HepG2 (cell line): Measurements from ENCODE around the gene GPC6. TPM values are rescaled to one million over a fixed set of nuclear protein-coding genes. Genes with fewer than 3 reads are reported as not detected.

Source experiments
- ATAC-seq: fragments of 200-7000 bp; cut with Tn5 transposase; 3 replicates; pipeline ENCODE4 v1.9.1; 2020; ENCODE audit warnings: mild to moderate bottlenecking, moderate library complexity
- BruUV-seq: library from RNA; stranded (reverse); fragments of 400-500 nt; replicated peaks from 2 replicates; lab custom pipeline; 2021; lab: Mats Ljungman, UMichigan
- CTCF ChIA-PET: fragments of 300-600 bp; formaldehyde crosslinking; extraction: SDS; loops from one replicate; lab custom pipeline; 2021; ENCODE audit warnings: low total read pairs, inconsistent platforms, low intra/inter-chr PET ratio; lab: Yijun Ruan, JAX
- POLR2A ChIA-PET: fragments of 350-600 bp; sonication (Branson Sonifier 250); formaldehyde crosslinking; loops from one replicate; lab custom pipeline; 2020; ENCODE audit warnings: antibody characterized with exemption, inconsistent platforms; lab: Yijun Ruan, JAX
- DNase-seq: peaks from one replicate; pipeline ENCODE4 v3.0.0-alpha.2; 2015; ENCODE audit warnings: low spot score
- FAIRE-seq: peaks from 3 replicates; lab custom pipeline; 2011; peaks lifted over from hg19 to GRCh38; lab: Jason Lieb, UNC
- H2AFZ ChIP-seq: one replicate; pipeline ENCODE4 v1.6.1; 2011; ENCODE audit warnings: low read length, inconsistent platforms
- H3K27ac ChIP-seq: fragments of 300-600 bp; 3 replicates; pipeline ENCODE4 v1.8.0; 2011; ENCODE audit warnings: mixed run types, mild to moderate bottlenecking, mixed read lengths, low read length, inconsistent platforms; ENCODE audit not compliant: insufficient read depth; ENCODE audit errors: extremely low read length
- H3K27me3 ChIP-seq, 2 experiments: fragments of 200-600 bp in 1 of 2; 2 replicates in 1 of 2; 3 replicates in 1 of 2; pipeline versions ENCODE4 v1.6.0 to v1.8.0; 2011; ENCODE audit warnings: low read length in 2 of 2, mild to moderate bottlenecking in 2 of 2, moderate library complexity in 2 of 2, inconsistent platforms in 1 of 2; ENCODE audit not compliant: insufficient read depth in 2 of 2, control insufficient read depth in 1 of 2
- H3K36me3 ChIP-seq, 2 experiments: fragments of 200-600 bp in 1 of 2; replicated peaks in 1 of 2; 2 replicates in 1 of 2; 3 replicates in 1 of 2; pipeline versions ENCODE4 v1.5.1 to v1.8.0; 2011; ENCODE audit warnings: low read length in 2 of 2, inconsistent platforms in 1 of 2; ENCODE audit not compliant: insufficient read depth in 2 of 2, control insufficient read depth in 1 of 2
- H3K4me1 ChIP-seq: 2 replicates; pipeline ENCODE4 v1.5.1; 2012; ENCODE audit warnings: low read length, inconsistent platforms; ENCODE audit not compliant: insufficient read depth
- H3K4me2 ChIP-seq: 2 replicates; pipeline ENCODE4 v1.6.0; 2011; ENCODE audit warnings: low read depth, low read length, inconsistent platforms
- H3K4me3 ChIP-seq, 3 experiments: fragments of 200-600 bp in 1 of 3; sonication (generic), shearing (Covaris generic) in 1 of 3; replicated peaks in 1 of 3; 2 replicates each; pipeline ENCODE4 v1.5.1; 2011 to 2016; ENCODE audit warnings: low read length in 3 of 3, inconsistent platforms in 2 of 3, low read depth in 2 of 3, mild to moderate bottlenecking in 2 of 3, control low read depth in 1 of 3, mixed read lengths in 1 of 3; ENCODE audit not compliant: insufficient read depth in 1 of 3
- H3K79me2 ChIP-seq: one replicate; pipeline ENCODE4 v1.6.1; 2011; ENCODE audit warnings: low read length, inconsistent platforms; ENCODE audit not compliant: insufficient read depth
- H3K9ac ChIP-seq: 2 replicates; pipeline ENCODE4 v1.6.0; 2011; ENCODE audit warnings: mild to moderate bottlenecking, low read depth, low read length, inconsistent platforms; ENCODE audit not compliant: insufficient read depth
- H3K9me3 ChIP-seq: 2 replicates; pipeline ENCODE4 v1.5.1; 2012; ENCODE audit warnings: mild to moderate bottlenecking, low read length
- H4K20me1 ChIP-seq: 2 replicates; pipeline ENCODE4 v1.6.0; 2011; ENCODE audit warnings: inconsistent platforms, mild to moderate bottlenecking, low read length, moderate library complexity; ENCODE audit not compliant: insufficient read depth
- CEBPB ChIP-seq: IDR thresholded peaks from 2 replicates; pipeline ENCODE4 v1.6.1; 2011; ENCODE audit warnings: low read depth, low read length, improper control_type of control experiment, borderline replicate concordance
- HMG20B ChIP-seq: conservative IDR thresholded peaks from 2 replicates; pipeline ENCODE4 v1.6.1; 2016; ENCODE audit warnings: missing genetic modification reagents, missing compliant biosample characterization
- HNRNPL ChIP-seq: fragments of 200-400 bp; formaldehyde crosslinking; IDR thresholded peaks from 2 replicates; pipeline ENCODE4 v1.6.1; 2017; ENCODE audit warnings: mild to moderate bottlenecking, low read depth, low read length
- JUNB ChIP-seq: sonication (generic); formaldehyde crosslinking; IDR thresholded peaks from 2 replicates; pipeline ENCODE4 v1.8.0; 2022; ENCODE audit warnings: missing genetic modification reagents, mild to moderate bottlenecking, borderline replicate concordance
- KDM6A ChIP-seq: IDR thresholded peaks from 2 replicates; pipeline ENCODE4 v1.6.1; 2016; ENCODE audit warnings: low read depth
- NR2F2 ChIP-seq: IDR thresholded peaks from 2 replicates; pipeline ENCODE4 v1.6.1; 2012; ENCODE audit warnings: low read depth, inconsistent platforms, borderline replicate concordance
- RXRA ChIP-seq: sonication (generic); formaldehyde crosslinking; IDR thresholded peaks from 2 replicates; pipeline ENCODE4 v1.5.1; 2020; ENCODE audit warnings: missing genetic modification reagents
- SRF ChIP-seq: IDR thresholded peaks from 2 replicates; pipeline ENCODE4 v1.6.1; 2011; ENCODE audit warnings: mild to moderate bottlenecking, low read depth, low read length, moderate library complexity
- ZNF274 ChIP-seq: sonication (generic); formaldehyde crosslinking; IDR thresholded peaks from 2 replicates; pipeline ENCODE4 v1.5.1; 2020; ENCODE audit warnings: mild to moderate bottlenecking, missing genetic modification reagents
- ZNF333 ChIP-seq: sonication (generic); formaldehyde crosslinking; IDR thresholded peaks from 2 replicates; pipeline ENCODE4 v1.4.0; 2020; ENCODE audit warnings: mild to moderate bottlenecking, missing genetic modification reagents, borderline replicate concordance
- ZNF672 ChIP-seq: sonication (generic); formaldehyde crosslinking; IDR thresholded peaks from 2 replicates; pipeline ENCODE4 v1.8.1; 2022; ENCODE audit warnings: missing genetic modification reagents
- ZSCAN21 ChIP-seq: sonication (generic); formaldehyde crosslinking; IDR thresholded peaks from 2 replicates; pipeline ENCODE4 v1.8.0; 2022; ENCODE audit warnings: mild to moderate bottlenecking, missing genetic modification reagents, moderate library complexity, borderline replicate concordance
- ZSCAN9 ChIP-seq: IDR thresholded peaks from 2 replicates; pipeline ENCODE4 v1.6.1; 2016; ENCODE audit warnings: borderline replicate concordance
- WGBS: methylation state at CpG from one replicate; pipeline ENCODE4 v1.1.6; 2017; ENCODE audit warnings: low lambda C conversion rate; 5-methylcytosine and 5-hydroxymethylcytosine counted together
- in situ Hi-C: cut with HindIII; loops from 2 replicates; pipeline ENCODE4 v1.10.0; 2017; ENCODE audit warnings: low pct_unique_long_range_greater_than_20kb; ENCODE audit not compliant: extremely low pct_ligation_motif_present
- intact Hi-C: fragments of 100-400 bp; cut with micrococcal nuclease; formaldehyde crosslinking; loops from one replicate; pipeline ENCODE4 v1.10.0; 2022; ENCODE audit not compliant: unreplicated experiment
- polyA plus RNA-seq, 8 experiments: library from polyadenylated mRNA; depleted of rRNA in 3 of 8; stranded (reverse) in 7 of 8; unstranded in 1 of 8; fragments of >200 nt; fragmentation: Illumina TruSeq in 4 of 8; extraction: Trizol in 4 of 8; gene quantifications; 2 replicates each; pipeline versions ENCODE4 v1.2.1 to v1.2.3, GENCODE V29; 2011 to 2016; ENCODE audit warnings: low read depth in 4 of 8, missing spikeins in 1 of 8, mixed read lengths in 1 of 8; ENCODE audit not compliant: insufficient read depth in 1 of 8
- total RNA-seq, 5 experiments: library from RNA; depleted of rRNA; stranded (reverse); fragments of >200 nt; fragmentation: Illumina TruSeq; extraction: Trizol; gene quantifications; 2 replicates each; pipeline ENCODE4 v1.2.3, GENCODE V29; 2016; ENCODE audit warnings: low read depth in 1 of 5
- TF ChIP-seq, protein P1 (sequence below): sonication (generic); formaldehyde crosslinking; conservative IDR thresholded peaks from 2 replicates; pipeline ENCODE4 v1.8.0; 2022; ENCODE audit warnings: missing genetic modification reagents

The GPC6 gene
- total and polyA plus RNA-seq, 2 of the 13 experiments (the other 11 are each of a cell fraction or from before 2014, with no cell fraction given): 24.5 to 33.9 TPM

DNA sequence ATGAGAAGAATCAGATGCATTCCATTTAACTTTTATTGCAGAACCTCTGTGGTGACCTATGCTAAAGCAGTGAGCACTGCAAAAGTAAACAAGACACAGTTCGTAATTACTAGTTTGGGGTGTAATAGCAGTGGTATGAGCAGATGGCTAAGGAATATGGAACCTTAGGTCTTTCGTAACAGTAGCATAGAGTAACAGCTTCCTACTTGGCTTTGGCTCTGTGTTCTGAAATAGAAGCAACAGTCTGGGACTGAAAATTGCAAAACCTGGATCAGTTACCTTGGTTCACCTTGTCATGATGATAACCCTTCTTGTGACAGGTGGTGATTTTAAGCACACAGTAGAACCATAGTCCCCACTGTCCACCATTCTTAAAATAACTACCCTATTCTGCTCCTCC is 303.4 kb downstream of the GPC6 start:
- intact Hi-C loops: no loop called here
- BruUV-seq: no TSS peak
- Histone ChIP-seq H3K4me2 (no peak overlapping the region), H3K36me3 (no peaks in the 10 kb centered on the region), H3K9ac (no peak overlapping the region), H3K9me3 (no peaks in the 10 kb centered on the region), H3K4me3 (no peak overlapping the region), H3K27me3 (no peaks in the 10 kb centered on the region), H4K20me1 (no peaks in the 10 kb centered on the region; the same call in 1 of the 2 replicates), H3K4me1 (no peaks in the 10 kb centered on the region), H2AFZ (no peak overlapping the region), H3K27ac (no peak overlapping the region), H3K79me2 (peaks cover 3% of the 10 kb centered on the region)
- no peak for ATAC-seq
- in situ Hi-C loops: no loop called here
- WGBS: 92% methylated on average over 2 of the region's 2 CpGs
- no peak for FAIRE-seq
- DNase-seq: no peak
- ChIA-PET POLR2A (no interaction called here), CTCF (no interaction called here)
- TF ChIP-seq HMG20B (CRISPR knock-in tag) (no peak), CEBPB (0 out of 2 replicates have a peak, but pooled peaks have one; percentile 3), ZSCAN21 (no peak)

DNA sequence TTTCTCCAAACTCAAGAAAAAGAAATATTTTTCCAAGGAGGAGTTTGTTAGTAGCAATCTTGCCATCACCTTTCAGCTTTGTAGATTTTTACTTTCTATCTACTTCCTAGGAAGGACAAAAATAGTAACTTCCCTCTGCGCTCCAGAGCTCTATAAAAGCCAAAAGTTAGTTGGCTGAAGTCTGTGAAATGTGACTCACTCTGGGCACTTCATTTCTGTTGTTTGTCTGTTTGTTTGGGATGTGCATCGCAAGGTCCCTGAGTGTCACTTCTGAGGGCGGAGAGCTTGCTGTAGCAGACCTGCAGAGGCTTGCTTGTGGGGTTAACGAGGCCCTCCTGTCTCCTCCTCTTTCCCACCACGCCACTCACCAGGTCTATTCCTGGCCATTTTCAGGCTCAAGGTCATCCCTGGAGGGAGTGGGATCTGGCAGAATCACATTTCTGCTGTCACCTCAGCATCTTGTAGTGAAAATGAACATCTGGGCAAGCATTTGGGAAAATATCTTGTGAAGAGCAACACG is 307.6 kb downstream of the GPC6 start:
- H4K20me1 ChIP-seq: no peaks in the 10 kb centered on the region
- no peak overlapping the region for H2AFZ ChIP-seq
- H3K4me1 ChIP-seq: no peaks in the 10 kb centered on the region
- ChIA-PET POLR2A (no interaction called here), CTCF (no interaction called here)
- H3K9me3 ChIP-seq: no peaks in the 10 kb centered on the region
- in situ Hi-C loops (no loop called here), intact Hi-C loops (no loop called here)
- no peak for ATAC-seq
- WGBS: 97% methylated on average over 6 of the region's 6 CpGs
- DNase-seq: no peak
- no peaks in the 10 kb centered on the region for H3K36me3 ChIP-seq
- no peak overlapping the region for H3K4me3 ChIP-seq
- no peak overlapping the region for H3K9ac ChIP-seq
- FAIRE-seq: no peak
- no TSS peak for BruUV-seq
- H3K27ac ChIP-seq: no peak overlapping the region
- peaks cover 5% of the 10 kb centered on the region for H3K79me2 ChIP-seq
- no peak overlapping the region for H3K4me2 ChIP-seq
- H3K27me3 ChIP-seq: no peaks in the 10 kb centered on the region
- TF ChIP-seq ZNF672 (no peak), HNRNPL (no peak), RXRA (CRISPR knock-in tag) (no peak), ZSCAN9 (CRISPR knock-in tag) (no peak), NR2F2 (no peak), JUNB (CRISPR knock-in tag) (no peak), ZNF274 (CRISPR knock-in tag) (no peak), KDM6A (CRISPR knock-in tag) (no peak), SRF (no peak), ZNF333 (no peak)
- TF ChIP-seq, protein P1, sequence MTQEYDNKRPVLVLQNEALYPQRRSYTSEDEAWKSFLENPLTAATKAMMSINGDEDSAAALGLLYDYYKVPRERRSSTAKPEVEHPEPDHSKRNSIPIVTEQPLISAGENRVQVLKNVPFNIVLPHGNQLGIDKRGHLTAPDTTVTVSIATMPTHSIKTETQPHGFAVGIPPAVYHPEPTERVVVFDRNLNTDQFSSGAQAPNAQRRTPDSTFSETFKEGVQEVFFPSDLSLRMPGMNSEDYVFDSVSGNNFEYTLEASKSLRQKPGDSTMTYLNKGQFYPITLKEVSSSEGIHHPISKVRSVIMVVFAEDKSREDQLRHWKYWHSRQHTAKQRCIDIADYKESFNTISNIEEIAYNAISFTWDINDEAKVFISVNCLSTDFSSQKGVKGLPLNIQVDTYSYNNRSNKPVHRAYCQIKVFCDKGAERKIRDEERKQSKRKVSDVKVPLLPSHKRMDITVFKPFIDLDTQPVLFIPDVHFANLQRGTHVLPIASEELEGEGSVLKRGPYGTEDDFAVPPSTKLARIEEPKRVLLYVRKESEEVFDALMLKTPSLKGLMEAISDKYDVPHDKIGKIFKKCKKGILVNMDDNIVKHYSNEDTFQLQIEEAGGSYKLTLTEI (CRISPR knock-in tag): no peak
